Fibroblast of skin of back (primary cell): ENCODE measurements around the gene BAG5.

Experiments used
- DNase-seq: peaks from one replicate; pipeline ENCODE4 v3.0.0-alpha.2; 2013

The BAG5 gene

GRCh38 chr14:103545915-103546651, 16.4 kb downstream of the BAG5 start:
- no peak for DNase-seq

- no peak for DNase-seq
These were observed 17.1 kb downstream of the BAG5 start for GRCh38 chr14:103545219-103545914.

DNA sequence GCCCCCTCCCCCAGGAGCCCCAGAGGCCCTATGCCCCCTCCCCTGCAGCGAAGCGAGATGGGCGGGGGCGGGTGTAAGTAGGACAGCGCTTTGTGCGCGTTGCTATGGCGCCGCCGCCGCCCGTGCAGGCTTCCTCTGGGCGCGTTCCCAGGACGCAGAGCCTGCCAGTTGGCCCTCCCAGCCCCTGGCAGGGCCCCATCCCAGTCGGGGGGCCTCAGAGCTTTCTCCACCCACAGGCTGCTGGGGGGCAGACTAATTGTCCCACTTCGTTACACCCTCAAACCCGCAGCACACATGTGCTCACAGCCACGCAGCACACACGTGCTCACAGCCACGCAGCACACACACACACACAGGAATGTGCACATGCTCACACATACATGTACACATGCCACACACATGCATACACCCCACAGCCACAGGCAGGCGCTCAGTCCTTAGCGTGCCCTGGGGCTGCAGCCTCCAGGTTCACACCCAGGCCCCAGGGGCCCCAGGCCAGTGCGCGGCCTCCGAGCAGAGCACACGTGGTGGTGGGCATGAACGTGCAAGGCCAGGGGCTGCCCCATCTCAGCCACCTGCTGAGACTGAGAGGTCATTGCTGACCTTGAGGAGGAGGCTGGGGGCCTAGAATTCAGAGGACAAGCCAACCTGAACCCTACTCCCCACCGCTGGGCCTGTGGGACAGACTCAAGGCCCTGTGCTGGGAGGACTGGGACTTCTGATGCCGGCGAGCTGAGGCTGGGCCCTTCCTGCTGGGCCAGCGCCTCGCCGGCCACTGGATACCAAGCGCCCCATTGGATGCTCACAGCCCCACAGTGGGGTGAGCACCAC, 17.9 kb downstream of the BAG5 start:
- DNase-seq, result no peak

GRCh38 chr14:103543721-103544387, 18.6 kb downstream of the BAG5 start:
- DNase-seq, result no peak

DNA sequence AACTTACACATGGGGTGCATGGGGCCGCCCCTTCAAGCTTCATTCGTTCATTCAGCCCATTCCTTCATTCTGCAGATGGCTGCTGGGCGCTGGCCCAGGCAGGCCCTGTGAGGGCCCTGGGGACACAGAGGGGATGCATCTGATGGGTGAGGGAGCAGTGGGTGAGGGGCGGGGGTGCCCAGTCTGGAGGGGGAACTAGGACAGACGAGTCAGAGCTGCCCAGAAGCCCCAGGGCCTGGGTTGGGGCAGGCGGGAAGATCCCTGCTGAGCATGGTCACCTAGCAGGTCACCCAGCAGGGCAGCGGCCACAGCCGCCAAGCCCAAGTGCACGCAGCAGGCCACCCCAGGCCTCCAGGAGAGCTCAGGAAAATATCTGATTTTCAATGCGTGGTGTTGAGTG, 19.3 kb downstream of the BAG5 start:
- DNase-seq, result no peak

- DNase-seq, result peak; percentile 69
These were observed 19.8 kb downstream of the BAG5 start for GRCh38 chr14:103542605-103543088.

DNA sequence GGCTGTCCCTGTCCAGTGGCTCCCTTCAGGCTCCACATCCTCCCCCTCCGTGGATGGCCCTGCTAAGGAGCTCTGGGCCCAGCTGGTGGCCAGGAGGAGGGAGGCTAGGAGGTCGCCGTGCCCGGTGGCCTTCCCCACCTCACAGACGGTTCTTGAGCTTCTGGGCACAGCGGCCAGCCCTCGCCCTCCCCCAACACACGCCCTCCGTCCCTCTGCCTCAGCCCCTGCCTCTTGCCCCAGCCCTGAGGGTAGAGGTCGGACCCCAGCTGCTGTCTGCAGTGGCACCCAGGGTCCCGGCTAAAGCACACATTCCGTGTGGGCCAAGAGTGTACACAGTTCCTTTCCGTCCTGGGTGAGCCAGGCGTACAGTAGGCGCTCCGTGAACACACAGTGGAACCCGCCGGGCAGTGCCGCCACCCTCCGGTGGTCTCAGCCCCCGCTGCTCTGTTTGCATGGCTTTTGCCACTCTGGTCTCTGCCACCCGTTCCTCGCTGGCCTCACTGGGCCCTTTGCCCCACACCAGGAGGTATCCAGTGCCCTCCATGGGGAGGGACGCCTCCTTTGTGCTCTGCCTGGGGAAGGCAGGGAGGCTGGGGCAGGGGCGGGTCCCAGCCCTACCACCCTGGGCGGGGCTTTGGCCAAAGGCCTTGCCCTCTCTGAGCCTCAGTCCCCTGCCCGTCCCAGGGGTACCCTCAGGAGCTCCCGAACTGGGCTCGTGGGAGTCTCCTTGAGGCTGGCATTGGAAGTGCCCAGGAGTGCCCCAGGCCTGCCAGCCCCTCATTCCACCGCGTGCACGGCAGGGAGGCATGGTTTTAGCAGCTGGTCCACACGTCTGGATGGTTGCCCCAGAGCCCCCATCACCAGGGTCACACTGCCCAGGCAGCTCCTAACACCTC, 20.5 kb downstream of the BAG5 start:
- DNase-seq, result no peak

DNA sequence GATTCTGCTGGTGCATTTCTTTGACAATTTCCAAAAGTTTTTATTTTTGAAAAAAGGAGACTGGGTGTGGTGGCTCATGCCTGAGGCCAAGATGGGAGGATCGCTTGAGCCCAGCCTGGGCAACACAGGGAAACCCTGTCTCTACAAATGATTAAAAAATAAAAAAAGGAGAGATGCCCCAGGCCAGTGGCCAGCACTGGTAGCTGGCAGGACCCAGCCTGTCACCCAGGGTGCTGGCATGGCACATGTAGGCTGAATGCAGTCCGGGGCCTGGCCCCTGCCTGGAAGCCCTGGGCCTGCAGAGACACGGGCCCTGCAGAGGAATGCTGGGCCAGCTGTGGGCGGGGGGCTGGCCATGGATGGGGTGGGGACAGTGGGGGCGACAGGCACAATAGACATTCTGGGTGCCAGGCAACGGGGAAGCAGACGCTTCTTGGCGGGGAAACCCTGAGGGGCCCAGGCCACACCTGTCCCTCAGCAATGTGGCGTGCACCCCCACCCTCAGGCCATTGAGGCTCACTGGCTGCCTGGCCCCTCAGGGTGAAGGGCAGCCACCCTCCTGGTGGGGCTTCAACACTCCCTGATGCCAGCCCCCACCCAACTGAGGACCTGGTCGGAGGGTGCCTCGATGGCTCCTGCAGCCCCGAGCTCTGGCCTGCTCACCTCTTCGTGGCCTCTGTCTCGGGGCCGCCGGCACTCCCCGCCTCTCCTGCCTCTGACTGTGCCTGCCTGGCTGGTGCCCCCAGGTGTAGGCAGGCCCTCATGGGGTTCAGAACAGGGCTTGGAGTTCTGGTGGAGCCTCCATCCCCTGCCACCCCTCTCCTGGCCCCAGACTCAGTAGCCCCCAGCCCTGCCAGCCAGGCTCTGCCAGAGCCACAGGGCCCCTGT, 21.4 kb downstream of the BAG5 start:
- no peak for DNase-seq

- DNase-seq, result no peak
These were observed 23.2 kb downstream of the BAG5 start for GRCh38 chr14:103539056-103539825.

- DNase-seq, result no peak
These were observed 24.0 kb downstream of the BAG5 start for GRCh38 chr14:103538291-103539055.

DNA sequence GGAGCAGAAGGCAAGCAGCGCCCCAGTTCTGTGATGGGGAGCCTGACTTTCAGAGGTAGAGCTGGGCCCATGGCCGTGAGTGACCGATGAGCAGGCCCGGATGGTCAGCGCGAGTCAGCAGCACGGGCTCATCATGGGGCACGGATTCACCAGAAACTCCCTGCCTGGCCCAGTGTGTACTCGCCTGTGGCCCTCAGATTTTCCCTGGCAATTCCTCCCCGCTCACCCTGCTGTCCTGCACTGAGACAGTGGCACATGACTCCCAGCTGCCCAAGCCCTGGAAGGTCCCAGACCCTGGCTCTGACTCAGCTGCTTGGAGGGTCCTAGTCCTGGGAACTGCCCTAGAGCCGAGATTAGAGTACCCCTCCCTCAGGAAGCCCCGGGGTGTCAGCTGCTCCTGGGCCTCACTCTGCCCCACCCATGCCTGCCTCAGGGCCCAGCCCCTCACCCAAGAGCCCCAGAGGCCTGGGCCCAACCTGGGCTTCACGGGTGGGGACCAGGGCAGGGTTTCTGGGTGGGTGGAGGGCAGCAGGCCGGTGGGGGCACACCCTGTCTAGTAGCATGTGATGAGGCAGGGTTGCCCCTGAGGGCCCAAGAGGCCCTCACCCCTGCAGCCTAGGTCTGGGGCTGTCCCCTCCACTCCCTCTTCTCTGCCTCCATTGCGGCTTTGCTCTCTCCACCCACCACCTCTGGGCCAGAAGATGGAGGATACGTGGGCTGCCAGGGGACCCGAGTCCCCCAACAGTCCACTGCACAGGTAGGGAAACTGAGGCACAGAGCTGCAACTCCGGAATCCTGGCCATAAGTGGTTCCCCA, 25.1 kb downstream of the BAG5 start:
- no peak for DNase-seq

GRCh38 chr14:103536693-103537092, 25.8 kb downstream of the BAG5 start:
- DNase-seq, result no peak

GRCh38 chr14:103535891-103536565, 26.4 kb downstream of the BAG5 start:
- no peak for DNase-seq

DNA sequence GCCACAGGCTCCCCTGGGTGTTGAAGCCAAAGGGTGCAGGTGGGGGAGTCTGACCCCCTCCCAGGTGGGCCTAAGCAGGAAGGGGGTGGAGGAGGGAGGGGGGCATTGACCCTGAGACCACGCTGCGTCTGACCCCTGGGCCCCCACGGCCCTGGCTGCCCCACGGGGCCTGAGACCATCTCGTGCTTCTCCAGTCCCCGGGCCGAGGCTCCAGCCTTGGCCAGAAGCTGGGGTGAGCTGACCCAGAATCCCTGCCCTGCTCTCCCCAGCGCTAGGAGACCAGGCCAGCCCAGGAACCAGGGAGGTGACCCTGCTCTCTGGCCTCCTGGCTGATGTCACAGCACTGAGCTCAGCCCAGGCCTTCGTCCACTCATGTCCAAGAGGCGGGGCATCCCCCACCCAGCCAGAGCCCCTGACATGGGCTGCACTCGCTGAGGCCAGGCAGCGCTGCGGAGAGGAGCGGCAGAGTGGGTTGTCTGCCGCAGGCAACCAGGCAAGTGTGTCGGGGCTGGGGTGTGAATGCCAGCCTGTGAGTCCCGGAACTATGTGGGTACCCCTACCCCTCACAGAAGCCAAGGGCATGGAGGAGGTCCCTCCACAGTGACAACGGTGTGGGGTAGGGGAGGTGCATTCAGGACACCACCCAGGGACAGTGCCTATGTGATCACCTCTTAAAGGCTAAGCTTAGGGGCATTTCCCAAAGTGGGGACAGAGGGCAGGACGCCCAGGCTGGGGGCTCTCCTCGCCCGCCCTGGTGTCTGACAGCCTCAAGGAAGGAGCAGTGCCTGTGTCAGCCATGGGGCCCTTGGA, 27.2 kb downstream of the BAG5 start:
- DNase-seq, result no peak

- DNase-seq, result no peak
These were observed 27.8 kb downstream of the BAG5 start for GRCh38 chr14:103534576-103535061.

DNA sequence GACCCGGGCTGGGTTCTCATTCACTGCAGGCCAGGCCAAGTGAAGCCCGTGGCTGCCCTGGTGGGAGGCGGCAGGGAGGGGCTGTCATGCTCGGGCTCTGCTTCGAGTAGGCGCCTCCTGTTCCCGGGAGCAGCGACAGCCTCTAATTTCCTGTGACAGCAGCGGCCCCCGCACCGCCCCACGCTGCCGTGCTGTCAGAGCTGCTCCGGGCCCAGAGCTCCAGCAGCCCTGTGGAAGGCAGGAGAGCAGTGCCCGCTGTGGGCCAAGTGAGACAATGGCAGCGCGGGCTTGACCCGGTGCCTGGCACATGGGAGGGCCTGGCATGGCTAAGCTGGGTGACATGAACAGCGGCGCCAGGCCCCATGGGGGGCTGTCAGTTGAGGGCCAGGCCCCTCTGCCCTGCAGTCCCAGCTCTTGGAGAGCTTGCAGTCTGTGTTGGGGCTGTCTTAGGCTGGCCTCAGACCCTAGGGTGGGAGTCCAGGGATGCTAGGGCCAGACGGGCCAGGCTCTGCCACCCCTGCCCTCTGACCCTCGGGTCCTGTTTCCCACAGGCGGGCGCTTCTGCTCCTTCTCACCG, 28.4 kb downstream of the BAG5 start:
- no peak for DNase-seq
